Stimulated activated CD8-positive, alpha-beta memory T cell treated with anti-CD3 and anti-CD28 coated beads, Interleukin-4, amount 100 ng/mL, for 24 hours (primary cell): ENCODE data around the gene BMERB1.
"Not testable (repeated sequence)": the region's sequence is repeated elsewhere in the genome, so short reads cannot be mapped to it uniquely, and the experiment has no call there.

Experiments
- DNase-seq: peaks from one replicate; pipeline ENCODE4 v3.0.0-alpha.2; 2020; ENCODE audit warnings: low read depth

The BMERB1 gene

DNA sequence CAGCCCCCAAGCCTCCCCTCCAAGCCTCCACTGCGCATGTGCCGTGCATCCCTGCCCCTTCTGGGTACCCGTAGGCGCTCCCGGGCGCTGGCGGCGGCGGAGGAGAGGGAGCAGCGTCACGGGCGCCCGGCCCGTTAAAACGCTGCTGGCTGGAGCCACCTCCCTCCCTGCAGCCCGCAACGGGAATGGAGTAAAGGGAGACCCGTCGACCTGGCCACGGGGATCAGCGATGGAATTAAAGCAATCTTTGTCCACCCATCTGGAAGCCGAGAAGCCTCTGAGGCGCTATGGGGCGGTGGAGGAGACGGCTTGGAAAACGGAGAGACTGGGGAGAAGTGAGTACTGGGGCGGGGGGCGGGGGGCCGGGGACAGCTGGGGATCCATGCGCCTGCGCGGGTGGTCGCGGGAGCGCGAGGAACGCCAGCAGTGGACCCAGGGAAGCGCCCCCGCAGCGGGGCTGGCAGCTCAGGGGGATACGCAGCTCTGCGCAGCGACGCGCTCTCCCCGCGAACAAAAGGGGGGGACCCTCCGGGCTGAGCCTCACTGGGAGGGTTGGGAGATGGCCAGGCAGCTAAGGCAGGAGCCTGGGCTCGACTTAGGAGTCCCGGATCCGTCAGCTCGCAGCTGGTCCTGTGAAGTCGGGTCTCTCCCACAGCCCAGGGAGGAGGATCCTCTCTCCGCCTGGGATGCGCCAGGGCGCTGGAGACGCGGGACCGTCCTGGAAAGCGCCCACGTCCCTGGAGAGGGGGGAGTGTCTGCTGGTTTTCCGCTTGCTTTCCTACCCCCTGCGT lies at the start of gene BMERB1:
TSS of gene BMERB1 (plus strand) at position 164 of the 791 bp plus-strand sequence. CDS start at position 230, 66 bp downstream.
- peak; percentile 51 for DNase-seq

DNA sequence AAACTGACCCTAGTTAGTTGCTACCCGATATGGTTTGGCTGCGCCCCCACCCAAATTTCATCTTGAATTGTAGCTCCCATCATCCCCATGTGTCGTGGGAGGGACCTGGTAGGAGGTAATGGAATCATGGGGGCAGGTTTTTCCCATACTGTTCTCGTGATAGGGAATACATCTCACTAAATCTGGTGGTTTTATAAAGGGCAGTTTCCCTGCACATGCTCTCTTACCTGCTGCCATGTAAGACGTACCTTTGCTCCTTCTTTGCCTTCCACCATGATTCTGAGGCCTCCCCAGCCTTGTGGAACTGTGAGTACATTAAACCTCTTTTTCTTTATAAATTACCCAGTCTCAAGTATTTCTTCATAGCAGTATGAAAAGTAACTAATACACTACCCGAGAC lies 46.3 kb upstream of the BMERB1 start:
- not testable (repeated sequence) for DNase-seq

DNA sequence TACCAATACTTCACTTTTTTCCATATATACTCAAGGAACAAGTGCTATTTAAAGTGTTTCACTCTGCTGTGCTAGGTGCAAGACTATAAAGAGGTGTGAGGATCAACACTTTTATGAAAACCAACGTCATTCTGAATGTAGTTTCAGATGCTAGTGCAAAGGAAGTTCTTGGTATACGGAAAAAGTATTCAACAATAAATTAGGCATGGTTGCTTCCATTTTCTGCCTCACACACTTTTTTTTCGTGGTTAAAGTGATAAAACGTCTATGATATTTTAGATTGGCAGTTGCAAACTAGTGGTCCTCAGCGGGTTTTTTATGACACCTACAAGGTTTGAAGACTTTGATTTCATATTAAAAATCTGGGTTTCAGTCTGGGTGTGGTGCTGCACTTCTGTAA lies 44.5 kb upstream of the BMERB1 start:
- DNase-seq, result not testable (repeated sequence)

DNA sequence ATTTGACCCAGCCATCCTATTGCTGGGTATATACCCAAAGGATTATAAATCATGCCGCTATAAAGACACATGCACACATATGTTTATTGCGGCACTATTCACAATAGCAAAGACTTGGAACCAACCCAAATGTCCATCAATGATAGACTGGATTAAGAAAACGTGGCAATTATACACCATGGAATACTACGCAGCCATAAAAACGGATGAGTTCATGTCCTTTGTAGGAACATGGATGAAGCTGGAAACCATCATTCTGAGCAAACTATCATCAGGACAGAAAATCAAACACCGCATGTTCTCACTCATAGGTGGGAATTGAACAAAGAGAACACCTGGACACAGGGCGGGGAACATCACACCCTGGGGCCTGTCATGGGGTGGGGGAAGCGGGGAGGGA lies 41.4 kb upstream of the BMERB1 start:
- DNase-seq, result not testable (repeated sequence)

DNA sequence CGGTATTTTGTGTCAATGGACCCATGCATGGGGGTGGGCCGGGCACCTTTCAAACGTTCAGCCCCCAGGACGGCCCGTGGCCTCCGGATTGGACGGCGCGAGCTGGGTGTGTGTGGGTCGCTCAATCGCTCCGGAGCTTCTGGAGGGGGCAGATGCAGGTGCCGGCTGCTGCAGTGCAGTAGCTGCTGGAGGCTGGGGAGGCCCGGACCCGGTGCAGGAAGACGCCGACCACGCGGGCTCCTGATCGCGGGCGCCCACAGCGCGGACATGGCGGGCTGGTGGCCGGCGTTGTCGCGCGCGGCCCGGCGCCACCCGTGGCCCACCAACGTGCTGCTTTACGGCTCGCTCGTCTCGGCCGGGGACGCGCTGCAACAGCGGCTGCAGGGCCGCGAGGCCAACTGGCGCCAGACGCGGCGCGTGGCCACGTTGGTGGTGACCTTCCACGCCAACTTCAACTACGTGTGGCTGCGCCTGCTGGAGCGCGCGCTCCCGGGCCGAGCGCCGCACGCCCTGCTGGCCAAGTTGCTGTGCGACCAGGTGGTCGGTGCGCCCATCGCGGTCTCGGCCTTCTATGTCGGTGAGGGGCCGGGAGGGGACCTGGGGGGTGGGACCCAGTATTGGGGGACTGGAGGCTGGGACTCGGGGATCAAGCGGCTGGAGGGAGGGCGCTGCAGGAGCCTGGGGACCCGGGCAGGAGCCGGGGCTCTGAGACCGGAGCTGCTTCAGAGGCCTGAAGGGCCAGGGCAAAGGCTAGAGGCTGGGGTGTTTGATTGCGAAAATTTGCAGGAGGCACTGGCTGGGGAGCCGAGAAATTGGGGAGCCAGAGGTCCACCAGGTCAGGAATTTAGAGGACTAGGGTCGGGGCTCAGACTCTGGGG lies 38.5 kb upstream of the BMERB1 start, which contains the start of gene MPV17L:
TSS of gene MPV17L (plus strand) at position 124 of the 878 bp plus-strand sequence. CDS start at position 268, 144 bp downstream.
- DNase-seq, result not testable (repeated sequence)

DNA sequence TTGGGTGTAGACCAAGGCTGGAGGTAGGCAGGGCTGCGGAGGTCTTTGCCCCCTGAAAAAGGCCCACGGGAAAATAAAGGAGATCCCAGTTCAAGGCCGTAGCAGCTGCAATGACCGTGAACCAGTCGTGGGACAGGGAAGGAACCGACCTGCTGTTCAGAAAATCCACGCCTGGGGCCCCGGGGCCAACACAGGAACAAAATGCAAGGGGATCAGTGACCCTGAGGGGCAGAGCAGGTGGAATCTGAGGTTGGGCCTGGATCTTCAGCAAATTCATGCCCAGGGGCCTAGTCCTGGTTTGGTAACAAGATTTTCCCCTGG lies 37.9 kb upstream of the BMERB1 start:
- not testable (repeated sequence) for DNase-seq

DNA sequence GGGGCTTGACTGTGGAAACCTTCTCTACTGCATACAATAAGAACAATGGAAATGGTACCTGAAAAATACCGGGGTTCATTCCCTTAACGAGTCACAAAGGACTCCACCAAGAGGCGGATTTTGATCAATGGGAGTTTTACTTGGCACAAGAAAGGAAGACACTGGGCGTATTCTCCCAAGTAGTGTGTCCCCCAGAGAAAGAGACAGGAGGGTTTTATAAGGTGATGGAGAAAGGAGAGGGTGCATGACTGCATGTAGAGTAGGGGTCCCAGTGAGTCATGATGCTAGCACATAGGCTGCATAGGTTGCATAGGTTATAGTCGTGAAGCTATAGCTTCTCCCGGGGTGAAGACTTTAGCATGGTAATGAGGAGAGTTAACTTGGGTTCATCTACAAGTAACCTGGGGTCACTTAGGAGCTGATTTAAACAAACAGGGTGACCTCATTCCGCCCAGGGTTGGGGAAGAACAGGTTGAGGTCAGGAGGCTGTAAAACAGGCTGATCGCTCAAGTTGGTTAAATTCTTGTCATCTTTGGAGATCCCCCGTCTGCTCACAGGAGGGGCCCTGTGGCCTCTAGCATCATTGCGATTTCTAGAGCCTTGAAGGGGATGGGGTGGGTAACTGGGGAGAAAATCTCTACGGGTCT lies 37.3 kb upstream of the BMERB1 start:
- no peak for DNase-seq

DNA sequence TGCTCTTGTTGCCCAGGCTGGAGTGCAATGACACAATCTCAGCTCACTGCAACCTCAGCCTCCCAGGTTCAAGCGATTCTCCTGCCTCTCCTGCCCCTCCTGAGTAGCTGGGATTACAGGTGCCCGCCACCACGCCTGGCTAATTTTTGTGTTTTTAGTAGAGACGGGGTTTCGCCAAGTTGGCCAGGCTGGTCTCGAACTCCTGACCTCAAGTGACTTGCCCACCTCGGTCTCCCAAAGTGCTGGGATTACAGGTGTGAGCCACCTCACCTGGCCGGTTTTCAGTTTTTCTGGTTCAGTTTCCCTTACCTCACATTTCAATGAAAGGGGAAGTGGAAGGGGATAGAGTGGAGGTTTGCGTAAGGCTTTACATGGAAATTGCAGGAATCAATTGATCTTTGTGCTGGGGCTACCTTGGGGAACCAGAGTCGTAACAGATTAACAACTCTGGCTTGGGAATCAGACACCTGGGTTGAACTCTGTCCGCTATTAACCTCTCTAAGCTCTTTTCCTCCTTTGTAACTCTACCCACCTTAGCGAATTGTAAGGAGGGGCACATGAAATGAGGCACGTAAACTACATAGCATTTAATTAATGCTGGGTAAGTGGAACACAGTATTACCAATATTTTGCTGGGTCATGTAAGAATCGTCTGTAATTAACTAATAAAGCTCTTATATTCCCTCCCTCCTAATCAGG lies 35.6 kb upstream of the BMERB1 start:
- DNase-seq, result no peak

DNA sequence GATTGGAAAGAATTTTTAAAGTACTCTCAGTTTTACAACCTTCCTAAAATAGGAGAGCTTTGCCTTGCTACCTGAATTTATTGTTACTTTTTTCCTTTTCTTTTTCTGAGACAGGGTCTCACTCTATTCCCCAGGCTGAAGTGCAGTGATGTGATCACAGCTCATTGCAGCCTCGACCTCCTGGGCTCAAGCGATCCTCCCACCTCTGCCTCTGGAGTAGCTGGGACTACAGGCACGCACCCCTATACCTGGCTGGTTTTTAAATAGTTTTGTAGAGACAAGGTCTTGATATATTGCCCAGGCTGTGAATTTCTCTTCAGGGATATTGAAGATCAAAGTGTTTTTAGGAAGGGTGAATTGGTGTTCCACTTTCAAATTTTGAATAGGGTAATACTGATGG lies 35.1 kb upstream of the BMERB1 start:
- DNase-seq, result no peak

DNA sequence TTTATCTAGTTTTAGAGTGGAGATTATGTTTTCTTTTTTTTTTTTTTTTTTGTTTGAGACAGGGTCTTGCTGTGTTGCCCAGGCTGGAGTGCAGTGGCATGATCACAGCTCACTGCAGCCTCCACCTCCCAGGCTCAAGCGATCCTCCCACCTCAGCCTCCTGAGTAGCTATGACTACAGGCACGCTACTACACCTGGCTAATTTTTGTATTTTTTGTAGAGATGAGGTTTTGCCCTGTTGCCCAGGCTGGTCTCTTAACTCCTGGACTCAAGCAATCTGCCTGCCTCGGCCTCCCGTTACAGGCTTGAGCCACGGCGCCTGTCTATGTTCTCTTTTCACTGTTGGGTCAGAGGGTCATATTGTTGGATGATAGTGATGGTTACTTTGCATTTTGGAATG lies 34.1 kb upstream of the BMERB1 start:
- DNase-seq, result not testable (repeated sequence)

DNA sequence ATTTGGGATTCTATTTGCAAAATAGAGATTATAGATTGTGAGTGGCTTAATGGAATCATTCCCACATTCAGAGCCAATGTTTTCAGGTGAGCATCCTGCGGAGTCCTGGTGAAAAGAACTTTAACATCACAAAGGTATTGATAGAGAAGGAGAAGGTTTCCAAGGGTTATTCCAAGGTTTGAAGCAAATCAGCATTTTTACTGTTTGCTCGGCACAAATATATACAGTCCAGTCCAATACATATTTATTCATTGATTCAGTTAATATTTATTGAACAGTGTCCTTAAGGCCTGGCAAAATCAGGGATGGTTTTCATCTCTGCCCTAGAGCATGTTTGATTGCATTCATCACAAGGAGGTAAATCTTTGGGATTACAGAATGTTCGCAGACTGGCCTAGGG lies 32.4 kb upstream of the BMERB1 start:
- no peak for DNase-seq

DNA sequence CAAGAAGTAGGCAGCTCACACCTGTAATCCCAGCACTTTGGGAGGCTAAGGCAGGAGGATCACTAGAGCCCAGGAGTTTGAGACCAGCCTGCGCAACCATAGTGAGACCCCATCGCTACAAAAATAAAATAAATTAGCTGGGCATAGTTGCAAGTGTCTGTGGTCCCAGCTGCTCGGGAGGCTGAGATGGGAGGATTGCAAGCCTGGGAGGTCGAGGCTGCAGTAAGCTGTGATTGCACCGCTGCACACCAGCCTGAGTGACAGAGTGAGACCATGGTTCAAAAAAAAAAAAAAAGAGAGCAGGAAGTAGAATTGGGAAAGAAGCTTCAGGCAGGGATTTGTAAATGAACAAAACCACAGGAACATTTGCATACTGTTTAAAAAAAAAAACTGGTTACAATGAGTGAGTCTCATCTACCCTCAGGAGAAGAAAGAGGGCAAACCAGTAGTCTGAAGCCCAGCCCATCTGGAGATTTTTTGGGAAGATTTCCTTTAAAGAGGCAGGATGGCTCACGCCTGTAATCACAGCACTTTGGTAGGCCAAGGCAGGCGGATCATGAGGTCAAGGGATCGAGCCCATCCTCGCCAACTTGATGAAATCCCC lies 30.9 kb upstream of the BMERB1 start:
- DNase-seq, result no peak

DNA sequence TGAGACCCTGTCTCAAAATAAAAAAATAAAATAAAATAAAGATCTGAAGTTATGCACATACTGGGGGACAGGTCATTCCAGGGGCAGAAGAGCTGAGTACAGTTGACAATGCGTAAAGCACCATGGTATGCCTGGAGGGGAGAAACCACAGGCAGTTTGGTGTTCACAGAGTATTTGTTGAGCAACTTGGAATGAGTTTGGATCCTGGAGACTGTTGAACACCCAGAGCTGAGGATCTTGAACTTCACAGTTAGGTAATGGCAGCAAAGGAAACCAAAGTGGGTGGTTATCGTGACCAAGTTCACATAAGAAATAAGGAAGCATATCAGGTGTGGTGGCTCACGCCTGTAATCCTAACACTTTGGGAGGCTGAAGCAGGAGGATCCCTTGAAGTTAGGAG lies 30.3 kb upstream of the BMERB1 start:
- not testable (repeated sequence) for DNase-seq

DNA sequence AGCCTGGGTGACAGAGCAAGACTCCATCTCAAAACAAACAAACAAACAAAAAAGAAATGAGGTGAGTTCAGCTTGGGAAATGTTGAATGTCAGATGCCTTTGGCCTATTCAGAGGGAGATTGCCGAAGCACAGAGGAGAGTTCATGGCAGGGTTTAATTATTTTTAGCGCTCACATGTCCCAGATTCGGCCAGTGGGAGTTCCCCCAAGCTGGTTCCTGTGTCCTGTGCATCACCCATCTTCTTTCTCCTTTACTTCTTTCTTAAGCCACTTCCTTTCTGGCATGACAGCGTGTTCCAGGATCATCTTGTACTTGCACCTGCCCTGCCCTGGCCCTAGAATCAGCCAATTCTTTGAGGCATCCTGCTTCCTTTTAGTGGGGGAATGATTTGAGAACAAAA lies 29.6 kb upstream of the BMERB1 start:
- DNase-seq, result no peak

DNA sequence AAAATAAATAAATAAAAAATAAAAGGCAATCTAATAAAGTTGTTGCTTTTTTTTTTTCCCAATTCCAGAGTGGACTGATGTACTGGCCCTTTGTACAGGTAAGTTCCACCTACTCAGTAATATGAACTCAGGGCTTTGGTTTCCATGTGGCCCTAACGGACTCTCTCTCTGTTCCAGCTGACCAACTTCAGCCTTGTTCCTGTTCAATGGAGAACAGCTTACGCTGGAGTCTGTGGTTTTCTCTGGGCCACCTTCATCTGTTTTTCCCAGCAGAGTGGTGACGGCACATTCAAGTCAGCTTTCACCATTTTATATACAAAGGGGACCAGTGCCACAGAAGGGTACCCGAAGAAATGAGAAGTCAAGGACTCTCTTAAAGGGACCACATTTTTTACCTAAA lies 26.6 kb upstream of the BMERB1 start:
- DNase-seq, result not testable (repeated sequence)

DNA sequence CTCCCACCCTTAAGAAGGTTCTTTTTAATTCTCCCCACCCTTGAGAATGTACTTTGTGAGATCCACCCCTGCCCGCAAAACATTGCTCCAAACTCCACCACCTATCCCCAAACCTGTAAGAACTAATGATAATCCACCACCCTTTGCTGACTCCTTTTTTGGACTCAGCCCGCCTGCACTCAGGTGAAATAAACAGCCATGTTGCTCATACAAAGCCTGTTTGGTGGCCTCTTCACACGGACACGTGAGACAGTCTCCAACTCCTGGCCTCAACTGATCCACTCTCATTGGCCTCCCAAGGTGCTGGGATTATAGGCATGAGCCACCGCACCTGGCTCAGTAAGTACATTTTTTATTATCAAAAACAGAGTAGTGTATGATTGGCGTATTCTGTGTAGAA lies 24.9 kb upstream of the BMERB1 start:
- not testable (repeated sequence) for DNase-seq

DNA sequence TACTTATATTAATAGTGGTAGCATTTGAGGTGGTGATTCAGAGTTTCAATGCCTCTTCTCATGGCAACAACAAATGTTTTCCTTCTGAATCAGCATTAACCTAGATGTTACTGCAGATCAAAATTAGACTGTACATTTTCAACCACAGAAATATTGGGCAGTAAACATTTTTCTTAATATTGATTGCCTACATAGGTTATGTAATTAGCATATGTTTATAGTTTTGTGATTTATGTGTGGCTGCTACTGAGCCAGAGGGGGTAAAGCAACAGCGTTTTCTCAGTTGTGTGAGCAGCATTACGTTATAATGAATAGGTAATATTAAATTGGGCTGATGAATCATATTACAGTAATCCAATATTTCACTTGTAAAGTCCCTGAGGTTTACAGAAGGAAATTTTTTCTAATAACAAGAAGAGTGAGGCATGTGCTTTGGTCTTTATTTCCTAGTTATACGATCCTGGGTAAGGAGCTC lies 18.8 kb upstream of the BMERB1 start:
- no peak for DNase-seq

DNA sequence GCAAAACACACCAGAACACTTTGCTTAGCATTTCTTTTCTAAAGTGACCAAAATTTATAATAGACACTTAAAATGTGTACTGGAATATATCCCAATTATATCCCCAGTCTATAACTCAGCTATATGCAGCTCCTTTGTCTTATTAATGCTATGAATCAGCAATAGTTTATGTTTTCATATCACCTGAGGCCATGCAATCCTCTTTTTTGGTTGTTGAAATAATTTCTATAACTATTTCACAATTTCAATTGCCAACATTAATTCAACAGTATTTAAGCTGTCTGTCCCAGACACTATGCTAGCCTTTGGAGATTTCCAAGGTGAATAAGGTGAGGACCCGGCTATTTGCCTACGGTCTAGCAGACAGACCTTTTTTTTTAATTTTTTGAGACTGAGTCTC lies 17.2 kb upstream of the BMERB1 start:
- DNase-seq, result no peak

DNA sequence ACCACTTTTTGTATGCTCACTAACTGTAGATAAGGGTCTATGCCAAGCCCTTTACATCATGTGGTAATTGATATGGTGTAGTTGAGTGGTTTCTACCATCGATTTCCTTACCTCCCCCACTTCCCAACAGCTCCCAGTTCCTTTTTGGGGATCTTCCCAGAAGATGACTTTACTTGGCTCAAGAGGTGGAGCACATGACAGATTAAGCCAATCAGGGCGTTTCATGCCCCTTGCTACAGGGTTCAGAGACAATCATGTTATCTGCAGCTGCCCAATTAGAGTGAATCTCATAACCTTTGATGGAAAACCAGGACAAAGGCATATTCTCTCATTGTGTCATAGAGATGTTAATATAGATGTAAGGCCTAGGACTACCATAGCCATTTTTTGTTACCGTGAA lies 16.2 kb upstream of the BMERB1 start:
- no peak for DNase-seq

DNA sequence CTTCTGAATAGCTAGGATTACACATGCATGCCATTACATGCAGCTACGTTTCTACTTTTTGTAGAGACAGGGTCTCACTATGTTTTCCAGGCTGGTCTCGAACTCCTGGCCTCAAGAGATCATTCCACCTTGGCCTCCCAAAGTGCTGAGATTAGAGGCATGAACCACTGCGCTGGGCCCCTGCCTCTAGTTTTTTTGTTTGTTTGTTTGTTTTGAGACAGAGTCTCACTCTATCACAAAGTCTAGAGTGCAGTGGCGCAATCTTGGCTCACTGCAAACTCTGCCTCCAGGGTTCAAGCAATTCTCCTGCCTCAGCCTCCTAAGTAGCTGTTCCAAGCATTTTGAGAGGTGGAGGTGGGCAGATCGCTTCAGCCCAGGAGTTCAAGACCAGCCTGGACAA lies 12.7 kb upstream of the BMERB1 start:
- not testable (repeated sequence) for DNase-seq

DNA sequence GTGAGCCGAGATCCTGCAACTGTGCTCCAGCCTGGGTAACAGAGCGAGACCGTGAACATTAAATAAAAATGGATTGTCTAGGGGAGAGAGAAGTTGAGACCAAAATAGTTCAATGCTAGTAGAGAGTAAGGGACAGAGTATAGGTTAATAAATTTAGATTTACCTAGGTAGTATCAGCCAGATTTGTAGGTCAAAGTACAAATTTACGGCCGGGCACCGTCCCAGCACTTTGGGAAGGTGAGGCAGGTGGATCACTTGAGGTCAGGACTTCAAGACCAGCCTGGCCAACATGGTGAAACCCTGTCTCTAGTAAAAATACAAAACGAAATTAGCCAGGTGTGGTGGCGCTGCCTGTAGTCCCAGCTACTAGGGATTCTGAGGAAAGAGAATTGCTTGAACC lies 12.2 kb upstream of the BMERB1 start:
- DNase-seq, result no peak
